GM18505 (cell line): ENCODE measurements around the gene RAD9A.

Experiments used
- ATAC-seq: cut with Tn5 transposase; IDR thresholded peaks from one replicate; pipeline ENCODE4 v1.9.1; 2021; ENCODE audit not compliant: unreplicated experiment
- POLR2A ChIP-seq: IDR thresholded peaks from 4 replicates; pipeline ENCODE4 v1.6.1; 2011; ENCODE audit warnings: borderline replicate concordance; ENCODE audit not compliant: insufficient read depth, insufficient read length; ENCODE audit errors: extremely low read depth

The RAD9A gene

DNA sequence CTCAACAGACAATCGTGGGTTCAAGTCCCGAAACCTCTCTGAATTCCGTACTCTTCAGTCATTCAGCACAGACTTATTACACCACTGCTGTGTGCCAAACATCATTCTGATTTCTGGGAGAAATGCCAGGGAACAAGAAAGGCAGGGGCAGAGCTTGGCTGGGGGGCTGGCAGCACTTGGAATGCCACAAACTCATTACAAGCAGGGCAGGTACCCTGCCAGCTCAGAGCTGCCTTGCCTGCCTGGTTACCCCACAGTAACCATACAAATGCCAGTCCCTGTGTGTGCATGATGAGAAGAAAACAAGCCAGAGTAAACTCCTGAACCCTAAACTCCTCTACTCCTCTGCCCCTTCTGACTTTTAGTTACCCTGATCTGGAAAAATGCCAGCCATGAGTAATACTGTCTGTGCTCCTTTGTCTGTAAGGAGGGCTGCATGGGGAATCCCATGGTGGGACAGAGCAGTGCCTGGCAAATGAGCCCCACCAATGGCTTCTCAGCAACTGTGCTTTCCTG lies 6.9 kb upstream of the RAD9A start:
- TF ChIP-seq POLR2A: no peak
- no peak for ATAC-seq

DNA sequence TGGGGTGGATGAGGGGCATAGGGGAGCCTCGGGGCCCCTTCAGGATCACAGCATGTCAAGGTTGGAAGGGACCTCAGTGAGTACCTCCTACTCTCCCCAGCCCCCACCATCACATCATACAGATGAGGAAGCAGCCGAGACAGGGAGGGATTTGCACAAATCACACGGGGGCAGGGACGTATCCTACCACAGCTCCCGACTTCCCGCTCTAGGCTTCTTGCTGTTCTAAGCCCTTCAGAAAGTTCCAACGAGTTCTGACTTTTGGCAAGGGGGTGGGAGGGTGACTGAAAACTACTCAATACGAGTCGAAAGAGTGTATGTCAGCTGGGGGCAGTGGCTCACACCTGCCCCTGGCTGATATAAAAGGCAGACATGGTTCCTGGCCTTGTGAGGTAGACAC lies 4.7 kb upstream of the RAD9A start:
- ATAC-seq: no peak
- no peak for TF ChIP-seq POLR2A

- no peak for TF ChIP-seq POLR2A
- ATAC-seq: no peak
These were observed 4.3 kb upstream of the RAD9A start for GRCh38 chr11:67387518-67387917.

DNA sequence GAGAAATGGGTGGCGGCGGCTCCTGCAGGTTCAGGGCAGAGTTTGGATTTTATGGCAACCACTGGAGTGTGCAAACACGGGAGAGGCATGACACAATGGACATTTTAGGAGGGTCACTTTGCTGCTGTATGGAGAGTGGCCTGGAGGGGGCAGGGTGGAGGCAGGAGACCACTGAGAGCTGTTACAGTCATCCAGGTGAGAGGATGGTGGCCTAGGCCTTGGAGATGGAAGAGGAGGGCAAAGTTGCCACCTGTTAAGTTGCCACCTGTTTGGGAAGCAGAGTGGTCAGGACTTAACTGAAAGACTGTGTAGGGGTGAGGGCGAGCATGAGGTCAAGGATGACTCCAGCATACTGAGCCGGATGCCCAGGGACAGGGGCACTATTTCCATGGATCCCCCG lies 2.3 kb upstream of the RAD9A start:
- no peak for TF ChIP-seq POLR2A

GRCh38 chr11:67390947-67391303 lies 861 bp upstream of the RAD9A start:
- no peak for TF ChIP-seq POLR2A

More for the DNA sequence above, 2.3 kb upstream of the RAD9A start:
- no peak for ATAC-seq

GRCh38 chr11:67392183-67392715 lies 463 bp downstream of the RAD9A start:
- ATAC-seq: peak; percentile 10
- TF ChIP-seq POLR2A: no peak

More at GRCh38 chr11:67390947-67391303, 861 bp upstream of the RAD9A start:
- no peak for ATAC-seq

- no peak for ATAC-seq
- no peak for TF ChIP-seq POLR2A
These were observed 1.7 kb downstream of the RAD9A start for GRCh38 chr11:67393437-67393836.

- TF ChIP-seq POLR2A: no peak
- ATAC-seq: no peak
These were observed 2.2 kb downstream of the RAD9A start for GRCh38 chr11:67393990-67394389.

GRCh38 chr11:67395555-67396258 lies 3.9 kb downstream of the RAD9A start:
- TF ChIP-seq POLR2A: no peak
- ATAC-seq: no peak

DNA sequence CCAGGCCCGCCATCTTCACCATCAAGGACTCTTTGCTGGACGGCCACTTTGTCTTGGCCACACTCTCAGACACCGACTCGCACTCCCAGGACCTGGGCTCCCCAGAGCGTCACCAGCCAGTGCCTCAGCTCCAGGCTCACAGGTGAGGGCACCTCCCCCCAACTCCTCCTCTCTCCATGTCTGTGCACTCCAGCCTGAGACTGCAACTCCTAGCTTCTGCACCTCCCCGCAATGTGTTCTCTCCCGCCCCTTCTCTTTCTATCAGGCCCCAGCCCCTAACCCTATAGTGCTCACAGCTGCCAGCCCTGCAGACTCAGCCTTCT lies 4.4 kb downstream of the RAD9A start:
- ATAC-seq: no peak
- TF ChIP-seq POLR2A: no peak

- ATAC-seq: no peak
- TF ChIP-seq POLR2A: no peak
These were observed 5.0 kb downstream of the RAD9A start for GRCh38 chr11:67396587-67397389.

- ATAC-seq: no peak
- no peak for TF ChIP-seq POLR2A
These were observed 5.8 kb downstream of the RAD9A start for GRCh38 chr11:67397536-67397935.

GRCh38 chr11:67397986-67398660 lies 6.3 kb downstream of the RAD9A start:
- ATAC-seq: no peak
- TF ChIP-seq POLR2A: no peak
